OCI-LY1 (cell line): ENCODE data around the gene SMAD6.

Source experiments
- CTCF ChIP-seq: fragments of 200-600 bp; sonication (generic), shearing (Covaris generic); IDR thresholded peaks from 2 replicates; pipeline ENCODE4 v1.5.1; 2017; ENCODE audit warnings: mild to moderate bottlenecking, antibody characterized with exemption, low read length, moderate library complexity, mixed read lengths
- EZH2 ChIP-seq: fragments of 200-600 bp; sonication (generic), shearing (Covaris generic); IDR thresholded peaks from 2 replicates; pipeline ENCODE4 v1.8.0; 2017; ENCODE audit warnings: borderline replicate concordance, mixed run types, mild to moderate bottlenecking, antibody characterized with exemption, low read length, moderate library complexity, mixed read lengths

DNA sequence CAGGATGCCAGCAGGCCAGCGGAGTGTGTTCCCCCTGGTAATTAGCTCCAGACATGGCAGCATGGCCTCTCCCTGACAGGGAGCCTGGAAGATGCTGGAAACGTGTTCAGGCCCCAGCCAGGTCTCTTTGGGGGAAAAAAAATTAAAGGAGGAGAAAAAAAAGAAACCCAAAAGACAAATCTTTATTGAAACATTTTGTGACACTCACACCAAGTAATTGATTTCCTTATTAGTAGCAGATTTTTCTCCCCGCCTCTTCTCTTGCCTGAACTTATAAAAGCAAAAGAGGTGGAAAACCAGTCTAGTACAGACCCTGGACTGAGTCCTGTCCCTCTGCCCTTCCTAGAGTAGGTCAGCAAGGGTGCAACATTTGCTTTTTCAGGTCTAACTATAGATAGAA lies 42.7 kb upstream of the SMAD6 start:
- TF ChIP-seq CTCF (no peak), EZH2 (no peak)
